NCI-H226 (cell line): ENCODE results near the gene CRACR2B.

Source experiments
- DNase-seq: peaks from one replicate; pipeline ENCODE4 v3.0.0-alpha.2; 2015

The CRACR2B gene

GRCh38 chr11:827146-827896 is 398 bp upstream of the CRACR2B start:
- DNase-seq: no peak

- no peak for DNase-seq
Measured at GRCh38 chr11:828506-829175, 922 bp downstream of the CRACR2B start.

DNA sequence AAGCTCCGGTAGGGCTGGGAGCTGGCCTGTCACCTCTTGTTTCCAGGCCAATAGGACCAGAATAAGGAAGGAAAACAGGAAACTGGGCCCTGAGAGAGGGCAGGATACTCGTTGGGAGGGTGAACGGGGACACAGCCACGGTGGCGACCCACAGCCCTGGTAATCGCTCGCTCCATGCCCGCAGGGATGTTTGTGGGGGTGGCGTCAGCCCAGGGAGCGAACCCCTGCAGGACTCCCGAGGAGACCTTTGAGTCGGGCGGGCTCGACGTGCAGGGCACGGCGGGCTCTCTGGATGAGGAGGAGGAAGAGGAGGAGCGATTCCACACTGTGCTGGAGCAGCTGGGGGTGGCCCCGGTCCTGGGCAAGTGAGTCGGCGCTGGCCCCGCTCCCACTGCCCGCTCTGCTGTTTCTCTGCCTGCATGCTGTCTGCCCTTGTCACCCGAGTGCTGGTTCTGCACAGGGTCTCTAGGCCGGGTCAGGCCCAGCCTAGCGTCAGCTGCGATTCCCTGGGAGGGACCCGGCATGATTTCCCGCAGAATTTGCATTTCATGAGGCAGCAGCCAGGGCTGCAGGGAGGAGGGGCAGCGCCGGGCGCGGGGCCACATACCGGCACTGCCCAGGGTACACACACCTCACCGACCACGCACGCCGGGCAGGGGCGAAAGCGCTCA is 1.6 kb downstream of the CRACR2B start:
- no peak for DNase-seq

DNA sequence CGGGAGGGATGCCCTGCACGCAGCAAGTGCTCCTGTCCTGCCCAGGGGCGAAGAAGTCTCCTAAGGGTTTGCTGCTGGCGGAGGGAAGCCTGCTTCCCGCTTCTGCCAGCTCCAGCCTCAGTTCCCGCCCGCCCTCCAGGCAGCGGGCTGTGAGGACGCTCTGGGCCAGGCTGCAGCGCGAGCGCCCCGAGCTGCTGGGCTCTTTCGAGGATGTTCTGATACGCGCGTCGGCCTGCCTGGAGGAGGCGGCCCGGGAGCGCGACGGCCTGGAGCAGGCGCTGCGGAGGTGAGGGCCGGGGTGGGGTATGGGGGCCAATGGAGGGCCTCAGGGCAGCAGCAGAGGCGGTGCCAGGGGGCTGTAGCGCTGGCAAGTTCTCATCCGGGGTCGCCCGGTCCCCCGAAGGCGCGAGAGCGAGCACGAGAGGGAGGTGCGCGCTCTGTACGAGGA is 2.2 kb downstream of the CRACR2B start:
- no peak for DNase-seq

DNA sequence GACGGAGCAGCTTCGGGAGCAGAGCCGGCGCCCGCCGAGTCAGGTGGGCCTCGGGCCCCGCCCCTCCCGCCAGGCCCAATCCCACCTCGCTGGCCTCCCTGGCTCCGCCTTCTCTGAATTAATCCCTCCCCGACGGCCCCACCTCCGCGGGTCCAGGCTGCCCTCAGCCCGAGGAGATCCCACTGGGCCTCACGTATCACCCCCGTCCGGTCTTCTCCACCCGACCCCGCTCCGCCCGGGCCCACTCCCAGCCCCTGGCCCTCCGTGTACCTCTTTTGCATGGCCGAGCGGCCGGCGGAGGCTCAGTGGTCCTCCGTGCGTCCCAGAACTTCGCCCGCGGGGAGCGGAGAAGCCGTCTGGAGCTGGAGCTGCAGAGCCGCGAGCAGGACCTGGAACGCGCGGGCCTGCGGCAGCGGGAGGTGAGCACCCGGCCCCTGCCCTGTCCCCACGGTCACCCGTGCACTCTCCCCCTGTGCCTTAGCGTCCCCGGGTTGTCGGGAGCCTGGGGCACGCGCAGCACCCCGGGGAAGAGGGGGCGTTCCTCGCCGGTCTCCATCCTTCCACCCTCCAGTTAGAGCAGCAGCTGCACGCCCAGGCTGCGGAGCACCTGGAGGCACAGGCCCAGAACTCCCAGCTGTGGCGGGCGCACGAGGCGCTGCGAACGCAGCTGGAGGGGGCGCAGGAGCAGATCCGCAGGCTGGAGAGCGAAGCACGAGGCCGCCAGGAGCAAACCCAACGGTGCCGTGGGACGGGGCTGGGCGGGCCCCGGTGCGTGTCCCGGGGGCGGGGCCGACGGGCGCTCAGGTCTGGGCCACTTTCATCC is 2.8 kb downstream of the CRACR2B start:
- DNase-seq: no peak

GRCh38 chr11:831118-831864 is 3.6 kb downstream of the CRACR2B start:
- no peak for DNase-seq

- DNase-seq: no peak
Measured at GRCh38 chr11:831961-832528, 4.3 kb downstream of the CRACR2B start.

- peak; percentile 61 for DNase-seq
Measured at GRCh38 chr11:832529-833113, 4.9 kb downstream of the CRACR2B start, which contains the start of gene CD151. TSS of gene CD151 (plus strand) at chr11:832952. CDS start at chr11:836070, 3,118 bp downstream.

GRCh38 chr11:833114-833791 is 5.5 kb downstream of the CRACR2B start:
- peak; percentile 46 for DNase-seq

- no peak for DNase-seq
Measured at GRCh38 chr11:833849-834311, 6.2 kb downstream of the CRACR2B start.

- peak; percentile 99 for DNase-seq
Measured at GRCh38 chr11:834371-835316, 6.9 kb downstream of the CRACR2B start.

- DNase-seq: no peak
Measured at GRCh38 chr11:836274-836673, 8.6 kb downstream of the CRACR2B start.

- DNase-seq: no peak
Measured at GRCh38 chr11:836700-837099, 9.0 kb downstream of the CRACR2B start.

DNA sequence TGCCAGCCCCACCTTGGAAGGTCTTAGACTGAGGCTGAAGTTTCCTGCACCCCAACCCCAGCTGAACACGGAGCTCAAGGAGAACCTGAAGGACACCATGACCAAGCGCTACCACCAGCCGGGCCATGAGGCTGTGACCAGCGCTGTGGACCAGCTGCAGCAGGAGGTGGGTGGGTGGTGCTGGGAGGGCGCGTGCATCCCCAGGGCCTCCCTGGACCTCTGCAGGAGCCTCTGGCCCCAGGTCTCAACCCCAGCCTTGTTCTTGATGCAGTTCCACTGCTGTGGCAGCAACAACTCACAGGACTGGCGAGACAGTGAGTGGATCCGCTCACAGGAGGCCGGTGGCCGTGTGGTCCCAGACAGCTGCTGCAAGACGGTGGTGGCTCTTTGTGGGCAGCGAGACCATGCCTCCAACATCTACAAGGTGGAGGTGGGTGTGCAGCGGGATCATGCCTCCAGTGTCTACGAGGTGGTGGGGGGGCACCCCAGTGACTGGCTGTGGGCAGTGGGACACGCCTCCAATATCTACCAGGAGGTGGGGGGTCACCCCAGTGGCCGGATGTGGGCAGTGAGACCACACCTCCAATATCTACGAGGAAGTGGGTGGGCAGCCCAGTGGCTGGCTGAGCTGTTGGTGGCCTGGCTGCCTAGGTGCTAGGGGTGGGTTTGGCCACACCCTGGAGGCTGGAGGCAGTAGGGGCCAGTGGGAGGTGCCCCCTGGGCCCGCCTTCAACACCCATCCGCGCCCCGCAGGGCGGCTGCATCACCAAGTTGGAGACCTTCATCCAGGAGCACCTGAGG is 9.7 kb downstream of the CRACR2B start:
- peak; percentile 32 for DNase-seq

GRCh38 chr11:837990-838307 is 10.2 kb downstream of the CRACR2B start:
- no peak for DNase-seq

GRCh38 chr11:838441-839279 is 10.9 kb downstream of the CRACR2B start:
- no peak for DNase-seq

DNA sequence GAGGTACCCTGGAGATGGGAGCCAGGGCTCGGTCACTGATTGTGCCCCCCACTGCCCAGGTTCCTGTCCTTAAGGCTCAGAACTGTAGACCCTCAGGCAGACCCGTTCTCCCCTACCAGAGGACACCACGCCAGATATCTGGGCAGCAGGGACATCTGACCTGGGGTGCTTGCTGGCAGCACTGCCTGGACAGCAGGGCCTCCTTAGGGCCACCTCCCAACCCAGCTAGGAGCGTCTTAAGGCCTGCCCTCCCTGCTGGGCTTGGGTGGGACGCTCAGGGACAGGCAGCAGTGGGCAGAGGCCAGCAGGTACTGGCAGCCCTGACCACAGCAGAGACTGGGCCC is 11.5 kb downstream of the CRACR2B start:
- no peak for DNase-seq
